ENCODE measurements around the gene NMNAT3.

DNA sequence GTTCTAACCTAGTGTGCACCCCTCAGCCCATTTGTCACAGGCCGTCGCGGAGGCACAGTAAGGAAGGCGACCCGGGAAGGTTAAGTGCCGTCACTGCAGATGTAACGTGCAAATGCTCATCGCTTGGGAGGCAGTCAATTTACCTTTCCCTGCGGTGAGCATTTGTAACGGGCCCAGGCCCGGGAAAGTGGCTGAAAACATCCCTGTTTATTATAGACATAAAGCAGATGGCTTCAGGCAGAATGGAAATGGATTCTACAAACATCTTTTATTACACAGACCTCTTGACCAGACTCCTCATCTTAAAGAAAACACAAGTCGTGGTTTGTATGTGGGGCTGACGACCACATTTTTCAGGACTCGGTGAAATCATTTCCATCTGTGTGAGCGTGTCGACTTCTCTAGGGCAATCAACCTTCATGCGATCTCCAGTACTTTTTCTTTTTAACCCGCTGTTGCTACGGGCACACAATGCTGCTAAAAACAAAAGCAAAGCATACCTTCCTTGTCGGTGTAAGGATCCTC, 43.6 kb downstream of the NMNAT3 start:
- TF ChIP-seq, protein P1, sequence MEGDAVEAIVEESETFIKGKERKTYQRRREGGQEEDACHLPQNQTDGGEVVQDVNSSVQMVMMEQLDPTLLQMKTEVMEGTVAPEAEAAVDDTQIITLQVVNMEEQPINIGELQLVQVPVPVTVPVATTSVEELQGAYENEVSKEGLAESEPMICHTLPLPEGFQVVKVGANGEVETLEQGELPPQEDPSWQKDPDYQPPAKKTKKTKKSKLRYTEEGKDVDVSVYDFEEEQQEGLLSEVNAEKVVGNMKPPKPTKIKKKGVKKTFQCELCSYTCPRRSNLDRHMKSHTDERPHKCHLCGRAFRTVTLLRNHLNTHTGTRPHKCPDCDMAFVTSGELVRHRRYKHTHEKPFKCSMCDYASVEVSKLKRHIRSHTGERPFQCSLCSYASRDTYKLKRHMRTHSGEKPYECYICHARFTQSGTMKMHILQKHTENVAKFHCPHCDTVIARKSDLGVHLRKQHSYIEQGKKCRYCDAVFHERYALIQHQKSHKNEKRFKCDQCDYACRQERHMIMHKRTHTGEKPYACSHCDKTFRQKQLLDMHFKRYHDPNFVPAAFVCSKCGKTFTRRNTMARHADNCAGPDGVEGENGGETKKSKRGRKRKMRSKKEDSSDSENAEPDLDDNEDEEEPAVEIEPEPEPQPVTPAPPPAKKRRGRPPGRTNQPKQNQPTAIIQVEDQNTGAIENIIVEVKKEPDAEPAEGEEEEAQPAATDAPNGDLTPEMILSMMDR (IDR thresholded peaks at IDR 0.05): no peak
- TF ChIP-seq POLR2A (IDR thresholded peaks at IDR 0.05): no peak

All from transverse colon (tissue), 3 donors.